K562 (cell line): Measurements from ENCODE around the gene ITGA6. TPM values are rescaled to one million over a fixed set of nuclear protein-coding genes. Genes with fewer than 3 reads are reported as not detected.

ENCODE experiments used
- ATAC-seq: fragments of 200-7000 bp; cut with Tn5 transposase; 3 replicates; pipeline ENCODE4 v1.9.1; 2020; ENCODE audit warnings: moderate library complexity
- BruUV-seq: library from RNA; stranded (reverse); fragments of 400-500 nt; replicated peaks from 2 replicates; lab custom pipeline; 2021; lab: Mats Ljungman, UMichigan
- CTCF ChIA-PET: fragments of 300-600 bp; formaldehyde crosslinking; extraction: SDS; loops from one replicate; lab custom pipeline; 2021; ENCODE audit warnings: low intra/inter-chr PET ratio; lab: Yijun Ruan, JAX
- POLR2A ChIA-PET: fragments of 300-600, 350-650 bp; sonication (Branson Sonifier 250); formaldehyde crosslinking; extraction: SDS; loops from one replicate; lab custom pipeline; 2021; ENCODE audit warnings: antibody characterized with exemption, inconsistent platforms; lab: Yijun Ruan, JAX
- DNase-seq, 4 experiments: peaks; one replicate each; pipeline versions ENCODE4 v3.0.0 to v3.0.0-alpha.2; 2011 to 2018; ENCODE audit warnings: low spot score in 3 of 4, mixed read lengths in 3 of 4; ENCODE audit errors: extremely low read depth in 1 of 4
- FAIRE-seq: peaks from 2 replicates; lab custom pipeline; 2011; peaks lifted over from hg19 to GRCh38; lab: Jason Lieb, UNC
- H2AFZ ChIP-seq: 2 replicates; pipeline ENCODE4 v1.6.0; 2011; ENCODE audit warnings: low read depth, low read length, control low read depth, inconsistent platforms
- H3K27ac ChIP-seq: fragments of 200-600 bp; 3 replicates; pipeline ENCODE4 v1.8.0; 2011; ENCODE audit warnings: low read depth, mild to moderate bottlenecking, control low read depth, inconsistent platforms, low read length, moderate library complexity, mixed read lengths; ENCODE audit errors: extremely low read depth
- H3K27me3 ChIP-seq, 2 experiments: fragments of 300-600 bp in 1 of 2; 2 replicates in 1 of 2; 3 replicates in 1 of 2; pipeline versions ENCODE4 v1.6.0 to v1.8.0; 2011; ENCODE audit warnings: inconsistent platforms in 2 of 2, low read length in 2 of 2, mild to moderate bottlenecking in 1 of 2, mixed read lengths in 1 of 2, moderate library complexity in 1 of 2; ENCODE audit not compliant: control insufficient read depth in 2 of 2, insufficient read depth in 2 of 2
- H3K36me3 ChIP-seq: fragments of 300-600 bp; 3 replicates; pipeline ENCODE4 v1.8.0; 2011; ENCODE audit warnings: mild to moderate bottlenecking, low read length, inconsistent platforms; ENCODE audit not compliant: control insufficient read depth, insufficient read depth
- H3K4me1 ChIP-seq, 2 experiments: fragments of 200-600 bp in 1 of 2; replicated peaks in 1 of 2; 2 replicates in 1 of 2; 3 replicates in 1 of 2; pipeline versions ENCODE4 v1.5.1 to v1.8.0; 2011; ENCODE audit warnings: inconsistent platforms in 2 of 2, low read length in 2 of 2, mild to moderate bottlenecking in 1 of 2, mixed read lengths in 1 of 2, moderate library complexity in 1 of 2; ENCODE audit not compliant: control insufficient read depth in 2 of 2, insufficient read depth in 2 of 2
- H3K4me2 ChIP-seq: 2 replicates; pipeline ENCODE4 v1.6.1; 2011; ENCODE audit warnings: low read length, control low read depth, inconsistent platforms, mixed read lengths; ENCODE audit not compliant: insufficient read depth
- H3K4me3 ChIP-seq: fragments of 200-600 bp; sonication (generic), shearing (Covaris generic); 2 replicates; pipeline ENCODE4 v1.5.1; 2016; ENCODE audit warnings: control low read depth, inconsistent platforms
- H3K79me2 ChIP-seq: fragments of 200-600 bp; 3 replicates; pipeline ENCODE4 v1.8.0; 2011; ENCODE audit warnings: low read length, inconsistent platforms; ENCODE audit not compliant: control insufficient read depth, insufficient read depth
- H3K9ac ChIP-seq, 2 experiments: 2 replicates each; pipeline versions ENCODE4 v1.6.0 to v1.6.1; 2011; ENCODE audit warnings: low read depth in 2 of 2, low read length in 2 of 2, control low read depth in 1 of 2, inconsistent platforms in 1 of 2, mild to moderate bottlenecking in 1 of 2, mixed read lengths in 1 of 2; ENCODE audit not compliant: insufficient read depth in 1 of 2
- H3K9me1 ChIP-seq: one replicate; pipeline ENCODE4 v1.6.0; 2011; ENCODE audit warnings: inconsistent platforms, mild to moderate bottlenecking, low read length, moderate library complexity; ENCODE audit not compliant: control insufficient read depth, insufficient read depth
- H3K9me3 ChIP-seq: replicated peaks from 2 replicates; pipeline ENCODE4 v1.5.1; 2011; ENCODE audit warnings: low read depth, low read length, inconsistent platforms; ENCODE audit not compliant: control insufficient read depth, insufficient read depth
- H4K20me1 ChIP-seq: replicated peaks from 2 replicates; pipeline ENCODE4 v1.6.1; 2011; ENCODE audit warnings: low read length, inconsistent platforms, mixed read lengths; ENCODE audit not compliant: control insufficient read depth, insufficient read depth
- GATAD2B ChIP-seq: fragments of 450-650 bp; IDR thresholded peaks from 2 replicates; pipeline ENCODE4 v1.6.1; 2017; ENCODE audit warnings: mild to moderate bottlenecking, borderline replicate concordance
- PTBP1 ChIP-seq: fragments of 200-400 bp; formaldehyde crosslinking; IDR thresholded peaks from 2 replicates; pipeline ENCODE4 v1.6.1; 2017; ENCODE audit warnings: low read depth, low read length
- SMARCA4 ChIP-seq: fragments of 450-650 bp; IDR thresholded peaks from 2 replicates; pipeline ENCODE4 v1.6.1; 2016
- ZKSCAN8 ChIP-seq: fragments of 200-800 bp; sonication (Bioruptor generic); IDR thresholded peaks from 2 replicates; pipeline ENCODE4 v1.6.1; 2016; ENCODE audit warnings: missing genetic modification characterization, missing compliant biosample characterization
- ZNF134 ChIP-seq: fragments of 250-450 bp; sonication (Bioruptor Pico); conservative IDR thresholded peaks from 2 replicates; pipeline ENCODE4 v1.4.0; 2020
- ZNF444 ChIP-seq: fragments of 250-450 bp; sonication (Bioruptor Pico); IDR thresholded peaks from 2 replicates; pipeline ENCODE4 v1.4.0; 2020; ENCODE audit warnings: mild to moderate bottlenecking, moderate library complexity
- ZNF507 ChIP-seq: conservative IDR thresholded peaks from 2 replicates; pipeline ENCODE4 v1.6.1; 2017; ENCODE audit warnings: missing genetic modification characterization, missing compliant biosample characterization
- ZSCAN32 ChIP-seq: fragments of 450-650 bp; formaldehyde crosslinking; IDR thresholded peaks from 2 replicates; pipeline ENCODE4 v1.4.0; 2020; ENCODE audit warnings: mild to moderate bottlenecking, moderate library complexity
- WGBS: fragments of 100-300 bp; shearing (Covaris generic); methylation state at CpG from one replicate; pipeline ENCODE4 v1.1.6; 2016; ENCODE audit warnings: low coverage, mixed read lengths; ENCODE audit not compliant: insufficient coverage; ENCODE audit errors: missing lambda C conversion rate; 5-methylcytosine and 5-hydroxymethylcytosine counted together
- in situ Hi-C: fragments of 300-500 bp; cut with MboI; formaldehyde crosslinking; loops from 4 replicates; pipeline ENCODE4 v1.15.0; 2018; ENCODE audit warnings: inconsistent platforms, mixed read lengths
- intact Hi-C: fragments of 100-400 bp; cut with micrococcal nuclease; formaldehyde crosslinking; loops from 2 replicates; pipeline ENCODE4 v1.14.2; 2022
- polyA plus RNA-seq, 8 experiments: library from polyadenylated mRNA; depleted of rRNA in 4 of 8; stranded (reverse) in 5 of 8; unstranded in 3 of 8; fragments of >200 nt; fragmentation: Nextera tagmentation in 2 of 8; fragmentation: Illumina TruSeq in 1 of 8; extraction: Ambion mirVana in 2 of 8; extraction: Trizol in 1 of 8; gene quantifications; 2 replicates each; pipeline versions ENCODE4 v1.2.1 to v1.2.3, GENCODE V29; 2011 to 2014; ENCODE audit warnings: inconsistent platforms in 1 of 8, missing spikeins in 1 of 8
- total RNA-seq, 7 experiments: library from RNA; depleted of rRNA in 6 of 7; stranded (reverse); fragments of >200 nt in 6 of 7; fragmentation: Illumina TruSeq in 2 of 7; extraction: Trizol in 2 of 7; gene quantifications; 2 replicates each; pipeline versions ENCODE4 v1.2.1 to v1.2.3, GENCODE V29; 2011 to 2021; ENCODE audit warnings: low replicate concordance in 1 of 7
- TF ChIP-seq, protein P1 (sequence below): IDR thresholded peaks from 2 replicates; pipeline ENCODE4 v1.6.1; 2014; ENCODE audit warnings: antibody characterized with exemption
- TF ChIP-seq, protein P2 (sequence below): sonication (generic); formaldehyde crosslinking; IDR thresholded peaks from 2 replicates; pipeline ENCODE4 v1.8.1; 2023; ENCODE audit warnings: mild to moderate bottlenecking, missing genetic modification reagents
- TF ChIP-seq, protein P3 (sequence below): fragments of 250-450 bp; sonication (Bioruptor Pico); IDR thresholded peaks from 2 replicates; pipeline ENCODE4 v1.5.1; 2021; ENCODE audit warnings: mild to moderate bottlenecking
- TF ChIP-seq, protein P4 (sequence below), 2 experiments: fragments of 450-650 bp; IDR thresholded peaks; 2 replicates each; pipeline ENCODE4 v1.6.1; 2016
- TF ChIP-seq, protein P5 (sequence below): fragments of 200-400 bp; formaldehyde crosslinking; IDR thresholded peaks from 2 replicates; pipeline ENCODE4 v1.6.1; 2017; ENCODE audit warnings: mild to moderate bottlenecking, low read depth, low read length, moderate library complexity

ITGA6 gene
- total and polyA plus RNA-seq, 9 of the 15 experiments (the other 6 are each of a cell fraction or from before 2014, with no cell fraction given) = 0.01 to 0.29 (median 0.05) TPM; not detected in 5

DNA sequence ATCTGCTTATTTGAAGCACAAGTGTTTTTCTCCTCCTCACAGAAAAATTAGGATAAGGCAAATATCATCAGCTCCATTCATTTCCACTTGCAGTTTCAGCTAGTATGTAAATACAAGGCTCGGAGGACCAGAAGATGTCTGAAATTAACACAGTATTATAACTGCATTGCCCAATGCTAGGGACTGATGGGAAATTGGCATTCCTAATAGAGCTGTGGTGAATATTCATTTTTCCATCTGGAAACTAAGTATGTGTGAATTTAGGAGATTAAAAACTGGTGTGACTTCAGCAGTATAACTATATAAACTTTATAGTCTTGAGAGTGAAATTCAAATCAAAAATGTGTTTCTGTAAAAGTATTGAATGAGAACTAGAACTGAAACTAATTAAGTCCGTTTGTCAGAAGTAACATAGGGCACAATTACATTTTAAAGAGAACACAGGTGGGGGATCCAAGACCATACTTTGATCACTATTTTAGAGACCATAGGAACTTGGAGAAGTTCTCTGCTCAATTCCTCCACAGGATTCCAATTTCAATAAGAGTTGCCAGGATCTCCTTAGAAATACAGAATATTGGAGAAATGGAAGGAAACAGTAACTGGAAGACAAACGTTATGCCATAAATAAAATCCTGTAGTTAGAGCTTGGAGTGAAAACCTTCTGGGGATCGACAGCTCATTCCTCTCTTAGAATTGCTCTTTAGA lies 12.1 kb upstream of the ITGA6 start:
- H4K20me1 ChIP-seq = no peaks in the 10 kb centered on the region
- H3K36me3 ChIP-seq = no peaks in the 10 kb centered on the region
- no peak for DNase-seq
- H3K9me3 ChIP-seq = no peaks in the 10 kb centered on the region
- no peak overlapping the region for H2AFZ ChIP-seq
- in situ Hi-C loops = no loop called here
- no peaks in the 10 kb centered on the region for H3K4me1 ChIP-seq
- WGBS = 0% methylated on average over 4 of the region's 4 CpGs
- no peak overlapping the region for H3K4me2 ChIP-seq
- H3K27me3 ChIP-seq = no peaks in the 10 kb centered on the region; a peak in 2 of 5 replicates
- no peaks in the 10 kb centered on the region for H3K79me2 ChIP-seq
- BruUV-seq = no TSS peak
- POLR2A ChIA-PET = interaction anchor here (0.6 to 1.0 kb wide), 3 partner anchors 9 to 37 kb away, joined by 3 to 4 read pairs (median 4); no protein-coding TSS in a partner anchor
- no peak overlapping the region for H3K4me3 ChIP-seq
- no peak for ATAC-seq
- CTCF ChIA-PET = no interaction called here
- FAIRE-seq = no peak
- no peak overlapping the region for H3K27ac ChIP-seq
- no peaks in the 10 kb centered on the region for H3K9me1 ChIP-seq
- H3K9ac ChIP-seq = no peak overlapping the region
- intact Hi-C loops = no loop called here
- TF ChIP-seq ZNF134 (CRISPR knock-in tag) = no peak
- TF ChIP-seq ZNF507 (tag) = no peak
- TF ChIP-seq, protein P1, sequence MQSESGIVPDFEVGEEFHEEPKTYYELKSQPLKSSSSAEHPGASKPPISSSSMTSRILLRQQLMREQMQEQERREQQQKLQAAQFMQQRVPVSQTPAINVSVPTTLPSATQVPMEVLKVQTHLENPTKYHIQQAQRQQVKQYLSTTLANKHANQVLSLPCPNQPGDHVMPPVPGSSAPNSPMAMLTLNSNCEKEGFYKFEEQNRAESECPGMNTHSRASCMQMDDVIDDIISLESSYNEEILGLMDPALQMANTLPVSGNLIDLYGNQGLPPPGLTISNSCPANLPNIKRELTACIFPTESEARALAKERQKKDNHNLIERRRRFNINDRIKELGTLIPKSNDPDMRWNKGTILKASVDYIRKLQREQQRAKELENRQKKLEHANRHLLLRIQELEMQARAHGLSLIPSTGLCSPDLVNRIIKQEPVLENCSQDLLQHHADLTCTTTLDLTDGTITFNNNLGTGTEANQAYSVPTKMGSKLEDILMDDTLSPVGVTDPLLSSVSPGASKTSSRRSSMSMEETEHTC = no peak
- TF ChIP-seq, protein P2, sequence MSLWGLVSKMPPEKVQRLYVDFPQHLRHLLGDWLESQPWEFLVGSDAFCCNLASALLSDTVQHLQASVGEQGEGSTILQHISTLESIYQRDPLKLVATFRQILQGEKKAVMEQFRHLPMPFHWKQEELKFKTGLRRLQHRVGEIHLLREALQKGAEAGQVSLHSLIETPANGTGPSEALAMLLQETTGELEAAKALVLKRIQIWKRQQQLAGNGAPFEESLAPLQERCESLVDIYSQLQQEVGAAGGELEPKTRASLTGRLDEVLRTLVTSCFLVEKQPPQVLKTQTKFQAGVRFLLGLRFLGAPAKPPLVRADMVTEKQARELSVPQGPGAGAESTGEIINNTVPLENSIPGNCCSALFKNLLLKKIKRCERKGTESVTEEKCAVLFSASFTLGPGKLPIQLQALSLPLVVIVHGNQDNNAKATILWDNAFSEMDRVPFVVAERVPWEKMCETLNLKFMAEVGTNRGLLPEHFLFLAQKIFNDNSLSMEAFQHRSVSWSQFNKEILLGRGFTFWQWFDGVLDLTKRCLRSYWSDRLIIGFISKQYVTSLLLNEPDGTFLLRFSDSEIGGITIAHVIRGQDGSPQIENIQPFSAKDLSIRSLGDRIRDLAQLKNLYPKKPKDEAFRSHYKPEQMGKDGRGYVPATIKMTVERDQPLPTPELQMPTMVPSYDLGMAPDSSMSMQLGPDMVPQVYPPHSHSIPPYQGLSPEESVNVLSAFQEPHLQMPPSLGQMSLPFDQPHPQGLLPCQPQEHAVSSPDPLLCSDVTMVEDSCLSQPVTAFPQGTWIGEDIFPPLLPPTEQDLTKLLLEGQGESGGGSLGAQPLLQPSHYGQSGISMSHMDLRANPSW (CRISPR knock-in tag) = no peak
- TF ChIP-seq, protein P3, sequence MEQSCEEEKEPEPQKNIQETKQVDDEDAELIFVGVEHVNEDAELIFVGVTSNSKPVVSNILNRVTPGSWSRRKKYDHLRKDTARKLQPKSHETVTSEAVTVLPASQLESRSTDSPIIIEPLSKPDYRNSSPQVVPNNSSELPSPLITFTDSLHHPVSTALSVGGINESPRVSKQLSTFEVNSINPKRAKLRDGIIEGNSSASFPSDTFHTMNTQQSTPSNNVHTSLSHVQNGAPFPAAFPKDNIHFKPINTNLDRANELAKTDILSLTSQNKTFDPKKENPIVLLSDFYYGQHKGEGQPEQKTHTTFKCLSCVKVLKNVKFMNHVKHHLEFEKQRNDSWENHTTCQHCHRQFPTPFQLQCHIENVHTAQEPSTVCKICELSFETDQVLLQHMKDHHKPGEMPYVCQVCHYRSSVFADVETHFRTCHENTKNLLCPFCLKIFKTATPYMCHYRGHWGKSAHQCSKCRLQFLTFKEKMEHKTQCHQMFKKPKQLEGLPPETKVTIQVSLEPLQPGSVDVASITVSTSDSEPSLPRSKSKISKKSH (CRISPR knock-in tag) = no peak
- TF ChIP-seq, protein P4, sequence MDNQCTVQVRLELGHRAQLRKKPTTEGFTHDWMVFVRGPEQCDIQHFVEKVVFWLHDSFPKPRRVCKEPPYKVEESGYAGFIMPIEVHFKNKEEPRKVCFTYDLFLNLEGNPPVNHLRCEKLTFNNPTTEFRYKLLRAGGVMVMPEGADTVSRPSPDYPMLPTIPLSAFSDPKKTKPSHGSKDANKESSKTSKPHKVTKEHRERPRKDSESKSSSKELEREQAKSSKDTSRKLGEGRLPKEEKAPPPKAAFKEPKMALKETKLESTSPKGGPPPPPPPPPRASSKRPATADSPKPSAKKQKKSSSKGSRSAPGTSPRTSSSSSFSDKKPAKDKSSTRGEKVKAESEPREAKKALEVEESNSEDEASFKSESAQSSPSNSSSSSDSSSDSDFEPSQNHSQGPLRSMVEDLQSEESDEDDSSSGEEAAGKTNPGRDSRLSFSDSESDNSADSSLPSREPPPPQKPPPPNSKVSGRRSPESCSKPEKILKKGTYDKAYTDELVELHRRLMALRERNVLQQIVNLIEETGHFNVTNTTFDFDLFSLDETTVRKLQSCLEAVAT (IDR thresholded peaks at IDR 0.05) = no peak
- TF ChIP-seq SMARCA4 = no peak
- TF ChIP-seq ZNF444 = no peak
- TF ChIP-seq ZSCAN32 (CRISPR knock-in tag) = no peak
- TF ChIP-seq ZKSCAN8 (CRISPR knock-in tag) = no peak
- TF ChIP-seq, protein P5, sequence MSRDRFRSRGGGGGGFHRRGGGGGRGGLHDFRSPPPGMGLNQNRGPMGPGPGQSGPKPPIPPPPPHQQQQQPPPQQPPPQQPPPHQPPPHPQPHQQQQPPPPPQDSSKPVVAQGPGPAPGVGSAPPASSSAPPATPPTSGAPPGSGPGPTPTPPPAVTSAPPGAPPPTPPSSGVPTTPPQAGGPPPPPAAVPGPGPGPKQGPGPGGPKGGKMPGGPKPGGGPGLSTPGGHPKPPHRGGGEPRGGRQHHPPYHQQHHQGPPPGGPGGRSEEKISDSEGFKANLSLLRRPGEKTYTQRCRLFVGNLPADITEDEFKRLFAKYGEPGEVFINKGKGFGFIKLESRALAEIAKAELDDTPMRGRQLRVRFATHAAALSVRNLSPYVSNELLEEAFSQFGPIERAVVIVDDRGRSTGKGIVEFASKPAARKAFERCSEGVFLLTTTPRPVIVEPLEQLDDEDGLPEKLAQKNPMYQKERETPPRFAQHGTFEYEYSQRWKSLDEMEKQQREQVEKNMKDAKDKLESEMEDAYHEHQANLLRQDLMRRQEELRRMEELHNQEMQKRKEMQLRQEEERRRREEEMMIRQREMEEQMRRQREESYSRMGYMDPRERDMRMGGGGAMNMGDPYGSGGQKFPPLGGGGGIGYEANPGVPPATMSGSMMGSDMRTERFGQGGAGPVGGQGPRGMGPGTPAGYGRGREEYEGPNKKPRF = no peak
- no peak for TF ChIP-seq PTBP1
- no peak for TF ChIP-seq GATAD2B
